Activated CD4-positive, alpha-beta T cell treated with anti-CD3 and anti-CD28 coated beads for 36 hours (primary cell): Measurements from ENCODE around the gene LYZL6. TPM values are rescaled to one million over a fixed set of nuclear protein-coding genes. Genes with fewer than 3 reads are reported as not detected.

Experiments
- ATAC-seq: fragments of 200-7000 bp; cut with Tn5 transposase; one replicate; pipeline ENCODE4 v1.10.0; 2021; ENCODE audit warnings: mild to moderate bottlenecking, moderate library complexity
- CTCF ChIA-PET: fragments of 350-600 bp; sonication (Branson Sonifier 250); formaldehyde crosslinking; loops from one replicate; lab custom pipeline; 2021; ENCODE audit warnings: antibody characterized with exemption; lab: Charles Lee
- POLR2A ChIA-PET: fragments of 350-600 bp; sonication (Branson Sonifier 250); formaldehyde crosslinking; loops from one replicate; lab custom pipeline; 2021; ENCODE audit warnings: antibody characterized with exemption, inconsistent platforms; lab: Charles Lee
- DNase-seq: peaks from one replicate; pipeline ENCODE4 v3.0.0-alpha.2; 2020
- H3K27ac Mint-ChIP-seq: one replicate; pipeline ENCODE4 v1.8.0; 2021; ENCODE audit warnings: mixed read lengths
- H3K27me3 Mint-ChIP-seq: one replicate; pipeline ENCODE4 v1.8.0; 2021; ENCODE audit warnings: mixed read lengths
- H3K36me3 Mint-ChIP-seq: one replicate; pipeline ENCODE4 v1.8.0; 2021; ENCODE audit warnings: low read depth, mixed read lengths
- H3K4me1 Mint-ChIP-seq: one replicate; pipeline ENCODE4 v1.8.0; 2021; ENCODE audit warnings: mixed read lengths
- H3K4me3 Mint-ChIP-seq: one replicate; pipeline ENCODE4 v1.8.0; 2021; ENCODE audit warnings: mild to moderate bottlenecking, moderate library complexity, mixed read lengths
- H3K9me3 Mint-ChIP-seq: one replicate; pipeline ENCODE4 v1.8.0; 2021; ENCODE audit warnings: low read depth, mixed read lengths
- intact Hi-C, 2 experiments: fragments of 100-400 bp; cut with DNase I in 1 of 2; cut with micrococcal nuclease in 1 of 2; formaldehyde crosslinking; loops; one replicate each; pipeline versions ENCODE4 v1.14.2 to v1.15.1; 2022 to 2024; cut with DNase I, micrococcal nuclease
- total RNA-seq, 2 experiments: library from RNA; stranded (reverse); gene quantifications; one replicate each; pipeline ENCODE4 v1.2.3, GENCODE V29; 2021

The LYZL6 gene
- total RNA-seq, 2 experiments from 2014 or later: not detected

DNA sequence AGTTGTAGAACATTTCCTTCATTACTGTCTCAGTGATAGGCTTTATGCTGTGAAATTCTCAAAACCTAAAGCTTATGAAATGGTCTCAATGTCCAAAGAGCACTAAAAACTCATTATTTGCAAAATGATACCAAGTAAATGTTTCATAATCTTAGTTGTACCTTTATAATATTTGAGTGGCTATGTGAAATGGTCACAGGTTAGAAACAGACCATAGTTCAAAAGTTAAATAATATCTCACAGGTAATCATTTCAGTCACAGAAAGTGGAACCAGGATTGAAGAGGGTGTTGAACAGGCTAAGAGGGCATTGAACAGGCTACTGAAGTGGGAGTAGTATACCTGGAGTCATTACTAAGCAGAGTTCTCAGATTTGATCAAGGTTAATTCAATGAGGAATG is 15.8 kb downstream of the LYZL6 start:
- Mint-ChIP-seq H3K4me3 (no peak overlapping the region), H3K27me3 (no peaks in the 10 kb centered on the region), H3K27ac (no peak overlapping the region), H3K9me3 (no peaks in the 10 kb centered on the region), H3K36me3 (peaks cover 4% of the 10 kb centered on the region), H3K4me1 (peaks cover 27% of the 10 kb centered on the region)
- ATAC-seq (no peak), DNase-seq (no peak)
- POLR2A ChIA-PET: interaction anchor here (0.8 kb wide), 1 partner anchor 145 kb away, joined by 3 read pairs; no protein-coding TSS in a partner anchor
- intact Hi-C loops: no loop called here
- CTCF ChIA-PET: no interaction called here

DNA sequence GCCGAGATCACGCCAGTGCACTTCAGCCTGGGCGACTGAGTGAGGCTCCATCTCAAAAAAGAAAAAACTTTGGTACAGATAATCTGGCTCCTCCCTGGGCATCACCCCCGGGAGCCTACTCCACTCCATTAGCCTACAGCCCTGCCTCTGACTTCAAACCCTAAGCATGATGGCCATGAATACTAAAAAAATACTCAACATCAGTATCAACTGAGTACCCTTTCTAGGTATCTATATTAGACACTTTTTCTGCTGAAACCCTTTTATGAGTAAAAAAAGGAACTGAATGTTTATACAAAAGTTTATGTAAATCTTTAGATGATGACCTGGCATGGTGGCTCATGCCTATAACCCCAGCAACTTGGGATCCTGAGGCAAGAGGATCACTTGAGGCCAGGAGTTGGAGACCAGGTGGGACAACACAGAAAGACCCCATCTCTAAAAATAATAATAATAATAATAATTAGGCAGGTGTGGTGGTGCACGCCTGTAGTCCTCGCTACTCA is 19.9 kb downstream of the LYZL6 start:
- Mint-ChIP-seq H3K4me1 (peaks cover 17% of the 10 kb centered on the region), H3K4me3 (no peak overlapping the region), H3K9me3 (no peaks in the 10 kb centered on the region), H3K36me3 (peaks cover 5% of the 10 kb centered on the region), H3K27me3 (no peaks in the 10 kb centered on the region), H3K27ac (no peak overlapping the region)
- DNase-seq (no peak), ATAC-seq (peak; percentile 57)
- ChIA-PET CTCF (interaction anchor here (0.7 kb wide), 1 partner anchor 44 kb away, joined by 3 read pairs; the partner anchor contains the start of gene CCL5), POLR2A (no interaction called here)
- intact Hi-C loops: no loop called here

DNA sequence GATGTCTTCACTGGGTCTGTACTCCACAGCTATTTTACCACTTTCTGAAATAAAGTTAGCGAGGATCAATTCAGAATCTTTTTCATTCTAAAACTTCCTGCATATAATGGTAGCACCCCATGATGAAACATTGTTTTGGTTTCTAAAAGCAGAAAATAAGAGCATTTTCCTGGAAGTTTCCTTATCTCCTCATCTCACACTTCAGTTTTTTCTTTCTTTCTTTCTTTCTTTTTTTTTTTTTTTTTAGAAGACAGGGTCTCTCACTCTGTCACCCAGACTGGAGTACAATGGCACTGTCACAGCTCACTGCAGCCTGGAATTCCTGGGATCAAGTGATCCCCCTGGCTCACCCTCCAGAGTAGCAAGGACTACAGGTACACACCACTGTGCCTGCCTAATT is 23.3 kb downstream of the LYZL6 start:
- ChIA-PET POLR2A (no interaction called here), CTCF (interaction anchor here (1.5 kb wide), 1 partner anchor 41 kb away, joined by 3 read pairs; no protein-coding TSS in a partner anchor)
- no peaks in the 10 kb centered on the region for H3K27me3 Mint-ChIP-seq
- peaks cover 3% of the 10 kb centered on the region for H3K36me3 Mint-ChIP-seq
- H3K4me1 Mint-ChIP-seq: peaks cover 16% of the 10 kb centered on the region
- H3K4me3 Mint-ChIP-seq: no peak overlapping the region
- H3K27ac Mint-ChIP-seq: no peak overlapping the region
- intact Hi-C loops: no loop called here
- ATAC-seq (no peak), DNase-seq (no peak)
- H3K9me3 Mint-ChIP-seq: no peaks in the 10 kb centered on the region

DNA sequence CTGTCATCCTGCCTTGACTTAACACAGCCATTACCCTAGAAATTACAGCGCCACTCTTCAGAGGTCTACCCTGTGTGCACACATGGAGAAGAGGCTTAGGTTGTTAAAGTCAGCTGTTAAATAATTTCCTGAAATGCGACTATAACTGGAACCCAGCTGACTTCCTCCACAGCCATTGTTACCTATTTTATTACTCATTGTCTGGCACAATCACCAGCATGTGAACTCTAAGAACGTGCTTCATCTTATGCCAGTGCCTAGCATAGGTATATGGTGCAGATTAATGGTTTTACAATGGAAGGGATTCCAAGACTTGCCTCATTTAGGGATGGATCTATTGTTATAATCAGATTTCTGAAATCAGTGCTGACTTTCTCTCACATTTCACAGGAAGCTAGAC is 24.8 kb downstream of the LYZL6 start:
- no peaks in the 10 kb centered on the region for H3K9me3 Mint-ChIP-seq
- H3K4me1 Mint-ChIP-seq: peaks cover 11% of the 10 kb centered on the region
- no peak overlapping the region for H3K27ac Mint-ChIP-seq
- intact Hi-C loops: no loop called here
- H3K4me3 Mint-ChIP-seq: no peak overlapping the region
- ChIA-PET CTCF (interaction anchor here (1.5 kb wide), 1 partner anchor 40 kb away, joined by 3 read pairs; no protein-coding TSS in a partner anchor), POLR2A (no interaction called here)
- H3K36me3 Mint-ChIP-seq: peaks cover 3% of the 10 kb centered on the region
- ATAC-seq (no peak), DNase-seq (no peak)
- no peaks in the 10 kb centered on the region for H3K27me3 Mint-ChIP-seq

DNA sequence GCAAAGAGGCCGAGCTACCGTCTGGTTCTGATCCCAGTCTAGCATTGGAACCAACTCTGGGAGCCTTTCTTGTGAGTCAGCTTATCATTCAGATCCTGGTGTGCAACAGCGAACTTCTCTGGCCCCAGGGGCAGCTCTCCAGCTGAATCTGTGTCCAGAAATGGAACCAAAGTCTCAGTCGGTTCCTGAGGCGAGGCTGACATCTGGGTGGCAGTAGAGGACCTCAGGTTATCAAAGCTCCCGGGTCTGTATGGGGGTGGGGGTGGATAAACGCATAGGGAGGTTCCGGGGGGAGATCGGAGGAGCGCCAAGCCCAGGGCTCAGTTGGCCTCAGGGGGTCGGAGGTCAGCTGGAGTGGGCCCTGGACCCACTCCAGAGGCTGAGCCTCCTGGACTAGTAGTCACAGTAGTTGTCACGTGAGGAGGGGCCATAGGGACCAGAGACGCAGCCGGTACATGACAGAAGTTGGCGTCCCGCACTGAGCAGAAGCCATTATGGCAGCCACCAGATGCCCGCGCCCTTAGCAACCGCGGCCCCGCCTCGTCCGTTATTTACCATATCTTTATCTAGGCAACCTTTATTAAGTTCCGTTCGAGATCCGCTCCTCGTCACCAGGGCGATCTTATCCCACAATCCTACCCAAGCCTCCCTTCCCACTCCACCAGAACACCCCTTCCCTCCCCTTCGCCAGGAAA is 25.8 kb downstream of the LYZL6 start:
- POLR2A ChIA-PET: no interaction called here
- intact Hi-C loops: no loop called here
- ATAC-seq (no peak), DNase-seq (no peak)
- CTCF ChIA-PET: interaction anchor here (0.5 kb wide), 1 partner anchor 1563 kb away, joined by 3 read pairs; no protein-coding TSS in a partner anchor
- no peaks in the 10 kb centered on the region for H3K27me3 Mint-ChIP-seq
- peaks cover 11% of the 10 kb centered on the region for H3K4me1 Mint-ChIP-seq
- no peak overlapping the region for H3K4me3 Mint-ChIP-seq
- H3K27ac Mint-ChIP-seq: no peak overlapping the region
- H3K9me3 Mint-ChIP-seq: no peaks in the 10 kb centered on the region
- peaks cover 1% of the 10 kb centered on the region for H3K36me3 Mint-ChIP-seq

DNA sequence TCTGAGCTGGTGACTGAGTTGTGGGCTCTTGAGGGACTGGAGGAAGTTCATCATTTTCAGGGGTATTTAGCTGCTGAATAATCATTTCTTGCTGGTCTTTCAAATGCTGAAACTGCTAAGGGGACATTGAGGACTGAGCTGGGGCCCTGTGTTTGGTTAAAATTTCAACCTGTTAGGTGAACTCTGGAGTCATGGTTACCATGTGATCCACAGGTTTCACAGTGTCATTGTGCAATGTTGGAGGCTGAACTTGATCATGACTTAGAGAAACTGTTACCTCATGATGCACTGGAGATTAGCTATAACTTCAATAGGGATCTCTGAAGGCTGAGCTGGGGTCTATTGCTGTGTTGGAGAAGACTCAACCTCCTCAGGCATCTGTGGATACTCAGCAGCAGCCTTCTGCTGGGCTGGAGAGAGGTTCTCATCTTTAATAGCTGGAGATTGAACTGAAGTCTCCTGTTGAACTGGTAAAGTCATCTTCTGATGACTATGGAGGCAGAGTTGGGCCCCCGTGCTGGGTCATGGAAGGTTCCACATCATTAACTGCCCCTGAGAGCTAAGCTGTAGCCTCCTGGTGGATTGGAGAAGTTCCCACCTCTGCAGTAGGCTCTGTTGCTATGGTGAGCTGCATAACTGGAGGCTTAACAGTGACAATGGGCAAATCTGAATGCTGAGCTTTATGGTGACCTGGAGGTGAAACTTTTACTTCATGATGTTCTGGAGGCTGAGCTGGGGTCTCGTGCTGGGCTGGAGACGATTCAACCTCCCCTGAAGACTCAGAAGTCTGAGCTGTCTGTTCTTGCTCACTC is 28.2 kb downstream of the LYZL6 start:
- Mint-ChIP-seq H3K27ac (no peak overlapping the region), H3K4me3 (no peak overlapping the region), H3K4me1 (peaks cover 9% of the 10 kb centered on the region), H3K9me3 (no peaks in the 10 kb centered on the region), H3K27me3 (no peaks in the 10 kb centered on the region), H3K36me3 (no peaks in the 10 kb centered on the region)
- ATAC-seq: no peak
- no peak for DNase-seq
- CTCF ChIA-PET: interaction anchor here (1.0 to 1.3 kb wide), 4 partner anchors 23 to 61 kb away, joined by 3 to 4 read pairs (median 3); no protein-coding TSS in a partner anchor
- intact Hi-C loops: no loop called here
- POLR2A ChIA-PET: no interaction called here

DNA sequence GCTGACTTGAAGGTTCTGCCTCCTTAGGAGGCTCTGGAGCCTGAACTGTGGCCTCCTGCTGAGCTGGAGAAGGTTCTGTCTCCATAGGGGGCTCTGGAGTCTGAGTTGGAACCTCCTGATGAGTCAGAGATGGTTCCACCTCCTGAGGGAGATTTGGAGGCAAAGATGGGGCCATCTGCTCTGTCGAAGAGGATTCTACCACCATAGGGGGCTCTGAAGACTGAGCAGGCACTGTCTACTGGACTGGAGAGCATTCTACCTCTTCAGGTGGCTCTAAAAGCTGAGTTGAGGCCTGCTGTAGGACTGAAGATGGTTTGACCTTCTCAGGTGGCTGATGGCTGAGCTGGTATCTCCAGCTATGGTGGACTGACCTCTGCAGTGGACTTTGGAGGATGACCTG is 29.2 kb downstream of the LYZL6 start:
- intact Hi-C loops: no loop called here
- POLR2A ChIA-PET: no interaction called here
- peaks cover 2% of the 10 kb centered on the region for H3K4me1 Mint-ChIP-seq

DNA sequence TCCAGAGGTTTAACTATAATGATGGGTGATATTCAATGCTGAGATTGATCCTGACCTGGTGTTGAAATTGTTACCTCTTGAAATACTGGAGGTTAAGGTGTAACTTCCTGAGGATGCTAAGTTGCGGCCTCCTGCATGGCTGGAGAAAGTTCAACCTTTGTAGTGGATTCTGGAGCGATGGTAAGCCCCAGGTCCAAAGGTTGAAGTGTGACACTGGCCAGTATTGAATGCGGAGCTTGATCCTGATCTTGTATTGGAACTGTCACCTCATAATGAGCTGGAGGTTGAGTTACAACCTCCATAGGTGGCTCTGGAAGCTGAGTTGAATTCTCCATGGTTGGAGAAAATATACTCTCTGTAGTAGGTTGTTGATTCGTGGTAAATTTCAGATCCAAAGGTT is 29.9 kb downstream of the LYZL6 start:
- no peak for ATAC-seq
- ChIA-PET POLR2A (interaction anchor here (0.6 kb wide), 1 partner anchor 22 kb away, joined by 8 read pairs; no protein-coding TSS in a partner anchor), CTCF (interaction anchor here (0.9 to 1.4 kb wide), 4 partner anchors 43 to 236 kb away, joined by 3 read pairs; partner anchors contain the start of gene TAF15)
- Mint-ChIP-seq H3K9me3 (no peaks in the 10 kb centered on the region), H3K4me3 (no peak overlapping the region), H3K4me1 (peaks cover under 1% of the 10 kb centered on the region), H3K27ac (no peak overlapping the region), H3K36me3 (no peaks in the 10 kb centered on the region), H3K27me3 (no peaks in the 10 kb centered on the region)
- DNase-seq: no peak
- intact Hi-C loops: no loop called here

More for the DNA sequence above, 29.2 kb downstream of the LYZL6 start:
- no peak for DNase-seq
- CTCF ChIA-PET: interaction anchor here (0.6 to 1.4 kb wide), 3 partner anchors 43 to 239 kb away, joined by 3 to 5 read pairs (median 3); partner anchors contain the start of gene TAF15
- no peak overlapping the region for H3K27ac Mint-ChIP-seq
- no peak overlapping the region for H3K4me3 Mint-ChIP-seq
- H3K36me3 Mint-ChIP-seq: no peaks in the 10 kb centered on the region
- no peak for ATAC-seq
- H3K9me3 Mint-ChIP-seq: no peaks in the 10 kb centered on the region
- H3K27me3 Mint-ChIP-seq: no peaks in the 10 kb centered on the region

DNA sequence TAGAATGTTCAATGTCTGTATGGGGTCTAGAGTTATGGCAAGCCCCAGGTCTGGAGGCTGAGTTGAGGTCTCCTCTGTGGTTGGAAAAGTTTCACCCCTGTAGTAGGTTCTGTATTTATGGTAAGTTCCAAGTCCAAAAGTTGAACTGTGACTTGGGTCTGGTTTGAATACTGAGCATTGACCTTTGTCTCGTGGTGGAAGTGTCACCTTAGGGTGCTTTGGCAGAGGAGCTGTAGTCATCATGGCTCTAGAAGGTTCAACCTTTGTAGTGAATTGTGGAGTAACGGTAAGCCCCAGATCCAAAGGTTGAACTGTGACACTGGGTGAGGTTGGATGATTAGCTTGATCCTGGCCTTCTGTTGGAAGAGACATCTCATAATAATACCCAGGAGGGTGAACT is 30.6 kb downstream of the LYZL6 start:
- H3K4me3 Mint-ChIP-seq: no peak overlapping the region

DNA sequence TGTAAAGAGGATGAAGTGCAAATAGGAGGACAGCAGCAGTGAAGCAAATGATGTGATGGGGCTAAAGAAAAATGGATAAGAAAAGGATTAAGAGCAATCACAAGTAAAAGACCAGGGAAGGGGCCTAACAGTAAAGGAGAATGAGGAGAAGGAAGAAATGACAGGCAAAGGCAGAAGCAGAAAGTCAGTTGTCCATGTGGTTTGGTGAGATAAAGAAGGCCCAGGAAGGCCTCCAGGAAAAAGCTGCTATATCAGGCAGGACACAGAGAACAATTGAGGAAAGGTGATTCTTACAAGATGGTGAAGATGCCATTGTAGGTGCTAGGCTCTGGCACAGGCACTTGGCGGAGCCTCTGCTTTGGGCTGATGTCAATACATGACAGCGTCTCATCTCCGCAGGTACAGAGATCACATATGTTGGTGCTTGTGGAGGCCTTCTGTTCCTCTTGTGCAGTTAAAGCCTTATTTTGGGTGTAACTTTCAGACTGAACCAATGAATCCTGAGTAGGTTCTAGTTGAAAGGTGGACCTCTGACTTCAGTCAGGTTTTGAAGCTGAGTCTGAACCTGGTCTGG is 31.1 kb downstream of the LYZL6 start:
- Mint-ChIP-seq H3K4me1 (no peaks in the 10 kb centered on the region), H3K27me3 (no peaks in the 10 kb centered on the region), H3K9me3 (no peaks in the 10 kb centered on the region), H3K4me3 (no peak overlapping the region), H3K27ac (no peak overlapping the region), H3K36me3 (no peaks in the 10 kb centered on the region)
- ChIA-PET POLR2A (no interaction called here), CTCF (interaction anchor here (0.6 to 1.3 kb wide), 4 partner anchors 12 to 237 kb away, joined by 3 read pairs; no protein-coding TSS in a partner anchor)
- DNase-seq: no peak
- no peak for ATAC-seq
- intact Hi-C loops: no loop called here

More for the DNA sequence above, 30.6 kb downstream of the LYZL6 start:
- Mint-ChIP-seq H3K27me3 (no peaks in the 10 kb centered on the region), H3K4me1 (no peaks in the 10 kb centered on the region), H3K9me3 (no peaks in the 10 kb centered on the region), H3K27ac (no peak overlapping the region), H3K36me3 (no peaks in the 10 kb centered on the region)
- ATAC-seq: no peak
- CTCF ChIA-PET: interaction anchor here (1.0 to 1.1 kb wide), 2 partner anchors 80 to 237 kb away, joined by 3 read pairs; no protein-coding TSS in a partner anchor
- POLR2A ChIA-PET: interaction anchor here (0.6 kb wide), 1 partner anchor 22 kb away, joined by 8 read pairs; no protein-coding TSS in a partner anchor
- no peak for DNase-seq
- intact Hi-C loops: no loop called here

DNA sequence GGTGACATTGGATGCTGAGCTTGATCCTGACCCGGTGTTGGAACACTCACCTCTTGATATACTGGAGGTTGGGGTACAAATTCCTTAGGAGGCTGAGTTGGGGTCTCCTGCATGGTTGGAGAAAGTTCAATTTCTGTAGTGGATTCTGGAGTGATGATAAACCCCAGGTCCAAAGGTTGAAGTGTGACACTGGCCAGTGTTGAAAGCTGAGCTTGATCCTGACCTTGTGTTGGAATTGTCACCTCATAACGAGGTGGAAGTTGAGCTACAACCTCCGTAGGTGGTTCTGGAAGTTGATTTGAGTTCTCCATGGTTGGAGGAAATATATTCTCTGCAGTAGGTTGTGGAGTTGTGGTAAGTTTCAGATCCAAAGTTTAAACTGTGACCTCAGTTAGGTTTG is 34.1 kb downstream of the LYZL6 start:
- no peak overlapping the region for H3K4me3 Mint-ChIP-seq
- no peak for ATAC-seq
- H3K9me3 Mint-ChIP-seq: no peaks in the 10 kb centered on the region
- DNase-seq: no peak
- no peaks in the 10 kb centered on the region for H3K4me1 Mint-ChIP-seq
- H3K27ac Mint-ChIP-seq: no peak overlapping the region
- CTCF ChIA-PET: interaction anchor here (0.7 to 0.9 kb wide), 2 partner anchors 26 to 1160 kb away, joined by 4 read pairs; no protein-coding TSS in a partner anchor
- no peaks in the 10 kb centered on the region for H3K36me3 Mint-ChIP-seq
- POLR2A ChIA-PET: interaction anchor here (0.7 kb wide), 1 partner anchor 67 kb away, joined by 3 read pairs; no protein-coding TSS in a partner anchor
- peaks cover 3% of the 10 kb centered on the region for H3K27me3 Mint-ChIP-seq
- intact Hi-C loops: no loop called here
